ENCODE results near the gene OLFML3. TPM values are rescaled to one million over a fixed set of nuclear protein-coding genes. Genes with fewer than 3 reads are reported as not detected.
"Not testable (repeated sequence)": the region's sequence is repeated elsewhere in the genome, so short reads cannot be mapped to it uniquely, and the experiment has no call there.

The OLFML3 gene
- total RNA-seq, 1 experiment from 2014 or later = 0.26 TPM

- Histone ChIP-seq H3K4me1 (ENCODE audit: low read length) (peaks cover 29% of the 10 kb centered on the region), H3K4me3 (ENCODE audit: low read length) (no peak overlapping the region), H3K9ac (ENCODE audit: low read length) (no peak overlapping the region), H4K20me1 (ENCODE audit: insufficient read depth, low read depth, low read length) (no peaks in the 10 kb centered on the region), H3K79me2 (ENCODE audit: low read length) (peaks cover 91% of the 10 kb centered on the region), H3K27me3 (ENCODE audit: low read length) (no peaks in the 10 kb centered on the region), H3K27ac (ENCODE audit: low read length) (peak overlapping the region; percentile 57), H2AFZ (ENCODE audit: low read length) (no peak overlapping the region), H3K36me3 (ENCODE audit: insufficient read depth, low read length) (peaks cover 15% of the 10 kb centered on the region), H3K9me2 (replicated peaks; ENCODE audit: insufficient read depth, low read length) (no peaks in the 10 kb centered on the region), H3K9me3 (ENCODE audit: low read length) (no peaks in the 10 kb centered on the region), H3K4me2 (ENCODE audit: low read depth, low read length, poor library complexity, severe bottlenecking) (peak overlapping the region; percentile 51)
- DNase-seq = no peak
Observed at GRCh38 chr1:113946112-113946511, 33.2 kb upstream of the OLFML3 start.

GRCh38 chr1:113946678-113947387, 32.4 kb upstream of the OLFML3 start:
- peak overlapping the region; percentile 14; the same call in 1 of the 2 replicates for H3K9ac ChIP-seq (ENCODE audit: low read length)
- no peaks in the 10 kb centered on the region for H4K20me1 ChIP-seq (ENCODE audit: insufficient read depth, low read depth, low read length)
- peak overlapping the region; percentile 57 for H3K27ac ChIP-seq (ENCODE audit: low read length)
- no peak for DNase-seq
- no peaks in the 10 kb centered on the region for H3K9me2 ChIP-seq (replicated peaks; ENCODE audit: insufficient read depth, low read length)
- peak overlapping the region; percentile 10; the same call in 1 of the 2 replicates for H3K4me3 ChIP-seq (ENCODE audit: low read length)
- no peak overlapping the region for H2AFZ ChIP-seq (ENCODE audit: low read length)
- H3K79me2 ChIP-seq (ENCODE audit: low read length) = peaks cover 95% of the 10 kb centered on the region
- no peaks in the 10 kb centered on the region for H3K9me3 ChIP-seq (ENCODE audit: low read length)
- peak overlapping the region; percentile 51 for H3K4me2 ChIP-seq (ENCODE audit: low read depth, low read length, poor library complexity, severe bottlenecking)
- peaks cover 11% of the 10 kb centered on the region for H3K36me3 ChIP-seq (ENCODE audit: insufficient read depth, low read length)
- H3K27me3 ChIP-seq (ENCODE audit: low read length) = no peaks in the 10 kb centered on the region
- H3K4me1 ChIP-seq (ENCODE audit: low read length) = peaks cover 29% of the 10 kb centered on the region

DNA sequence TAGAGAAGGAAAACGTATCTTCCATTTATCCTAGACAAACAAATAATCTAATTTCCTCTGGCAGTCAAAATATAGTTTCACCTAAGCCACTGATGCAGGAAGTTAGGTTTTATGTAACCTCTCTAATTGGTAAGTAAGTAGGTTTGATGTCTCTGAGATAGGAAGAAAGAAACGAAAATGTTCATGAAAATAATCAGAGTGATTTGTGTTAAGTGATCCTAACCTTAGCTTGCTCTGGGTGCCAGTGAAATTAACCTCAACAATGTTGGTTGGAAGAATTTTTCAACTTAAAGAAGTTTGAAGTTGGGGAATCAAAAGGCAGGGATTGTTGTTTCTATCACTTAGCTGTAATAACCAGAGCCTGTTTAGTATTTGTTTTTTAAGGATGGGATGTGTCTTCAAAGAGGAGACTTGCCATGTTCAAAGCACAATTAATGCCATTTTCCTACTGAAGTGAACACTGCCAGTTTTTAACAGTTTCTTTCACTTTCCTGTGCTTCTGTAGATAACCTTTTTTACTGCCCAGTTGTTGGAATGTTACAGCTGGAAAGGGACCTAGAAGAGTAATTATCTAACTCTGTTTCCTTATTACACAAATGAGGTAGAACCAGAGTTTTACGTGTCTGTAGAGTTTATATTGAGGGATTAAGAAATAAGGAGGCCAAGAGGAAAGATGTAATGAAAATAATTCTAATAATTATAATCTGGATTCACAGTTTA, 31.7 kb upstream of the OLFML3 start:
- Histone ChIP-seq H4K20me1 (ENCODE audit: insufficient read depth, low read depth, low read length) (no peaks in the 10 kb centered on the region), H3K9me3 (ENCODE audit: low read length) (no peaks in the 10 kb centered on the region), H3K9me2 (replicated peaks; ENCODE audit: insufficient read depth, low read length) (no peaks in the 10 kb centered on the region), H3K4me2 (ENCODE audit: low read depth, low read length, poor library complexity, severe bottlenecking) (peak overlapping the region; percentile 51), H3K79me2 (ENCODE audit: low read length) (peaks cover 95% of the 10 kb centered on the region), H3K27ac (ENCODE audit: low read length) (peak overlapping the region; percentile 57), H3K4me3 (ENCODE audit: low read length) (peak overlapping the region; percentile 10; the same call in 1 of the 2 replicates), H2AFZ (ENCODE audit: low read length) (no peak overlapping the region), H3K9ac (ENCODE audit: low read length) (peak overlapping the region; percentile 14; the same call in 1 of the 2 replicates), H3K27me3 (ENCODE audit: low read length) (no peaks in the 10 kb centered on the region), H3K36me3 (ENCODE audit: insufficient read depth, low read length) (peaks cover 11% of the 10 kb centered on the region), H3K4me1 (ENCODE audit: low read length) (peaks cover 29% of the 10 kb centered on the region)
- DNase-seq = no peak

GRCh38 chr1:113948151-113948550, 31.1 kb upstream of the OLFML3 start:
- peaks cover 29% of the 10 kb centered on the region for H3K4me1 ChIP-seq (ENCODE audit: low read length)
- H3K9ac ChIP-seq (ENCODE audit: low read length); DNase-seq; H3K4me3 ChIP-seq (ENCODE audit: low read length); H4K20me1 ChIP-seq (ENCODE audit: insufficient read depth, low read depth, low read length); H2AFZ ChIP-seq (ENCODE audit: low read length); H3K9me3 ChIP-seq (ENCODE audit: low read length); H3K4me2 ChIP-seq (ENCODE audit: low read depth, low read length, poor library complexity, severe bottlenecking); H3K27me3 ChIP-seq (ENCODE audit: low read length); H3K36me3 ChIP-seq (ENCODE audit: insufficient read depth, low read length); H3K9me2 ChIP-seq (replicated peaks; ENCODE audit: insufficient read depth, low read length): not testable (repeated sequence)
- H3K79me2 ChIP-seq (ENCODE audit: low read length) = peaks cover 94% of the 10 kb centered on the region
- H3K27ac ChIP-seq (ENCODE audit: low read length) = peak overlapping the region; percentile 57; the same call in 1 of the 2 replicates

DNA sequence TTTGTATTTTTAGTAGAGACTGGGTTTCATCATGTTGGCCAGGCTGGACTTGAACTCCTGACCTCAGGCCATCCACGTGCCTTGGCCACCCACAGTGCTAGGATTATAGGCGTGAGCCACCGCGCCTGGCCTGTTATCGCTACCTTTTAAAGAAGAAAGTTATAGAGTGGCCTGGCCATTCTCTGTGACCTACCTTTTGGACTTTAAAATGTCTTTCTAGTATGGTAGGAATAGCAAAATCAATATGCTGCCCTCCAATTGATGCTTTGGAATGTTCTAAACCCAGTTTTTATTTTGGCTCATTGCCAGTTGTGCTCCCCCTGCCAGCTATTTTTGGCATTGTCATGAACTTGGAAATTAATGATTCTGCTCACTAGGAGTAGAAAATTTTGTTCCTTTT, 30.3 kb upstream of the OLFML3 start:
- Histone ChIP-seq H3K27me3 (ENCODE audit: low read length) (no peaks in the 10 kb centered on the region), H2AFZ (ENCODE audit: low read length) (no peak overlapping the region), H3K4me1 (ENCODE audit: low read length) (peaks cover 29% of the 10 kb centered on the region), H3K9me3 (ENCODE audit: low read length) (no peaks in the 10 kb centered on the region), H3K9me2 (replicated peaks; ENCODE audit: insufficient read depth, low read length) (no peaks in the 10 kb centered on the region), H3K27ac (ENCODE audit: low read length) (no peak overlapping the region), H3K4me3 (ENCODE audit: low read length) (no peak overlapping the region), H3K79me2 (ENCODE audit: low read length) (peaks cover 92% of the 10 kb centered on the region), H3K9ac (ENCODE audit: low read length) (no peak overlapping the region), H3K4me2 (ENCODE audit: low read depth, low read length, poor library complexity, severe bottlenecking) (no peak overlapping the region), H4K20me1 (ENCODE audit: insufficient read depth, low read depth, low read length) (no peaks in the 10 kb centered on the region), H3K36me3 (ENCODE audit: insufficient read depth, low read length) (peaks cover 10% of the 10 kb centered on the region; the same call in 1 of the 2 replicates)
- DNase-seq = peak; percentile 46

- H3K9me2 ChIP-seq (replicated peaks; ENCODE audit: insufficient read depth, low read length) = no peaks in the 10 kb centered on the region
- H3K9ac ChIP-seq (ENCODE audit: low read length) = no peak overlapping the region
- H3K27me3 ChIP-seq (ENCODE audit: low read length) = no peaks in the 10 kb centered on the region
- no peak overlapping the region for H3K4me2 ChIP-seq (ENCODE audit: low read depth, low read length, poor library complexity, severe bottlenecking)
- H3K4me1 ChIP-seq (ENCODE audit: low read length) = peaks cover 21% of the 10 kb centered on the region
- peaks cover 84% of the 10 kb centered on the region for H3K79me2 ChIP-seq (ENCODE audit: low read length)
- H3K4me3 ChIP-seq (ENCODE audit: low read length) = no peak overlapping the region
- H3K9me3 ChIP-seq (ENCODE audit: low read length) = no peaks in the 10 kb centered on the region
- no peaks in the 10 kb centered on the region for H4K20me1 ChIP-seq (ENCODE audit: insufficient read depth, low read depth, low read length)
- H2AFZ ChIP-seq (ENCODE audit: low read length) = no peak overlapping the region
- peaks cover 25% of the 10 kb centered on the region; the same call in 1 of the 2 replicates for H3K36me3 ChIP-seq (ENCODE audit: insufficient read depth, low read length)
- no peak overlapping the region for H3K27ac ChIP-seq (ENCODE audit: low read length)
- DNase-seq = no peak
Observed at GRCh38 chr1:113950908-113951307, 28.4 kb upstream of the OLFML3 start.

GRCh38 chr1:113951719-113952118, 27.6 kb upstream of the OLFML3 start:
- H3K36me3 ChIP-seq (ENCODE audit: insufficient read depth, low read length) = peaks cover 30% of the 10 kb centered on the region; the same call in 1 of the 2 replicates
- no peaks in the 10 kb centered on the region for H4K20me1 ChIP-seq (ENCODE audit: insufficient read depth, low read depth, low read length)
- no peak overlapping the region for H3K4me2 ChIP-seq (ENCODE audit: low read depth, low read length, poor library complexity, severe bottlenecking)
- no peaks in the 10 kb centered on the region for H3K9me3 ChIP-seq (ENCODE audit: low read length)
- no peak overlapping the region for H3K9ac ChIP-seq (ENCODE audit: low read length)
- H3K27ac ChIP-seq (ENCODE audit: low read length) = no peak overlapping the region
- no peak overlapping the region for H3K4me3 ChIP-seq (ENCODE audit: low read length)
- peaks cover 12% of the 10 kb centered on the region for H3K4me1 ChIP-seq (ENCODE audit: low read length)
- DNase-seq = no peak
- no peaks in the 10 kb centered on the region for H3K9me2 ChIP-seq (replicated peaks; ENCODE audit: insufficient read depth, low read length)
- peaks cover 76% of the 10 kb centered on the region for H3K79me2 ChIP-seq (ENCODE audit: low read length)
- no peak overlapping the region for H2AFZ ChIP-seq (ENCODE audit: low read length)
- no peaks in the 10 kb centered on the region for H3K27me3 ChIP-seq (ENCODE audit: low read length)

DNA sequence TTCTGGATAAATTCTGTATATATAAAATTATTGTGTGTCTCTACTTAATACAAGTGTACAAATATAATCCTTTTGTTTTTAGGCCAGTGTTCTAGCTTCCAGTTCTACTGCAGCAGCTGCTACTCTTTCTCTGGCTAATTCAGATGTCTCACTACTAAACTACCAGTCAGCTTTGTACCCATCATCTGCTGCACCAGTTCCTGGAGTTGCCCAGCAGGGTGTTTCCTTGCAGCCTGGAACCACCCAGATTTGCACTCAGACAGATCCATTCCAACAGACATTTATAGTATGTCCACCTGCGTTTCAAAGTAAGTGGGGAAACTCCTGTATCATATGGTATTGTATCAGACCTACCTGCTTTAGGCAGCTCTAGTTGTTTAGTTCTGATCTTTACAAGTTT, 21.3 kb upstream of the OLFML3 start:
- DNase-seq = no peak
- H3K36me3 ChIP-seq (ENCODE audit: insufficient read depth, low read length) = peaks cover 58% of the 10 kb centered on the region; the same call in 1 of the 2 replicates
- no peaks in the 10 kb centered on the region for H3K27me3 ChIP-seq (ENCODE audit: low read length)
- no peaks in the 10 kb centered on the region for H3K9me3 ChIP-seq (ENCODE audit: low read length)
- no peaks in the 10 kb centered on the region for H3K9me2 ChIP-seq (replicated peaks; ENCODE audit: insufficient read depth, low read length)
- no peak overlapping the region for H3K4me3 ChIP-seq (ENCODE audit: low read length)
- H3K4me2 ChIP-seq (ENCODE audit: low read depth, low read length, poor library complexity, severe bottlenecking) = no peak overlapping the region
- peaks cover 26% of the 10 kb centered on the region for H3K79me2 ChIP-seq (ENCODE audit: low read length)
- H2AFZ ChIP-seq (ENCODE audit: low read length) = no peak overlapping the region
- no peak overlapping the region for H3K27ac ChIP-seq (ENCODE audit: low read length)
- no peaks in the 10 kb centered on the region for H4K20me1 ChIP-seq (ENCODE audit: insufficient read depth, low read depth, low read length)
- no peak overlapping the region for H3K9ac ChIP-seq (ENCODE audit: low read length)
- no peaks in the 10 kb centered on the region for H3K4me1 ChIP-seq (ENCODE audit: low read length)
